Right lobe of liver (tissue), 6 donors: ENCODE results near the gene SPOPL. TPM values are rescaled to one million over a fixed set of nuclear protein-coding genes. Genes with fewer than 3 reads are reported as not detected.

ENCODE experiments used
- ATAC-seq, 4 donors: fragments of 200-7000 bp; cut with Tn5 transposase; one replicate each; pipeline ENCODE4 v1.9.1; 2020; ENCODE audit warnings: mild to moderate bottlenecking in 4 of 4, moderate library complexity in 4 of 4
- DNase-seq, 3 donors: peaks; one replicate each; pipeline ENCODE4 v3.0.0-alpha.2; 2020
- H3K27ac ChIP-seq, 3 donors: fragments of 200-600 bp; one replicate each; pipeline ENCODE4 v1.8.0; 2022
- H3K27me3 ChIP-seq, 2 donors: fragments of 200-600 bp; one replicate each; pipeline ENCODE4 v1.8.0; 2022
- H3K36me3 ChIP-seq, 4 donors: fragments of 200-600 bp; sonication (generic) in 1 of 4; one replicate each; pipeline versions ENCODE4 v1.5.1 to v1.8.0; 2017 to 2022; ENCODE audit warnings: control low read depth in 1 of 4
- H3K4me1 ChIP-seq, 4 donors: fragments of 200-600 bp; sonication (generic) in 1 of 4; one replicate each; pipeline versions ENCODE4 v1.5.1 to v1.8.0; 2017 to 2022; ENCODE audit warnings: control low read depth in 1 of 4
- H3K4me3 ChIP-seq, 3 donors: fragments of 200-600 bp; one replicate each; pipeline ENCODE4 v1.8.0; 2022
- H3K9me3 ChIP-seq, 4 donors: fragments of 200-600 bp; sonication (generic) in 1 of 4; one replicate each; pipeline versions ENCODE4 v1.5.1 to v1.8.0; 2017 to 2022; ENCODE audit warnings: control low read depth in 1 of 4
- CTCF ChIP-seq, 4 donors: fragments of 200-600 bp in 3 of 4; fragments of 450-650 bp in 1 of 4; IDR thresholded peaks; one replicate each; pipeline versions ENCODE4 v1.5.1 to v1.8.0; 2016 to 2022; ENCODE audit warnings: antibody characterized with exemption in 4 of 4, mild to moderate bottlenecking in 2 of 4
- POLR2A ChIP-seq: fragments of 450-650 bp; IDR thresholded peaks from one replicate; pipeline ENCODE4 v1.6.1; 2017; ENCODE audit warnings: antibody characterized with exemption, mild to moderate bottlenecking
- WGBS: methylation state at CpG from one replicate; pipeline ENCODE4 v1.1.6; 2018; ENCODE audit warnings: low coverage, low lambda C conversion rate; ENCODE audit not compliant: insufficient coverage; ENCODE audit errors: missing lambda C conversion rate; 5-methylcytosine and 5-hydroxymethylcytosine counted together
- intact Hi-C, 2 donors: fragments of 100-400 bp; cut with DNase I; formaldehyde crosslinking; loops; one replicate each; pipeline versions ENCODE4 v1.11.2 to v1.14.1; 2022
- total RNA-seq, 6 experiments: library from RNA; depleted of rRNA in 2 of 6; stranded (reverse); fragments of >200 nt in 2 of 6; fragmentation: NEBNext Ultra II Directional in 3 of 6; extraction: Animal tissue kit (Norgen Biotek cat#: 25700) in 3 of 6; gene quantifications; one replicate each; pipeline versions ENCODE4 v1.1.0 to v1.2.4, GENCODE V29; 2016 to 2023
- donor health status: DM: no; HTN: yes; CAD: no.
- donor health status: DM: no; HTN: no; CAD: no.
- donor health status: DM: no; HTN: no; CAD: no.
- donor health status: DM: no; HTN: yes; CAD: no.
- donor health status: DM: no; HTN: yes; CAD: no.

Gene SPOPL
- total RNA-seq, 6 experiments from 2014 or later, result 10.6 to 14.8 (median 12.3) TPM

GRCh38 chr2:138500592-138501424 is 762 bp upstream of the SPOPL start:
- H3K4me3 ChIP-seq, result peak overlapping the region; percentile 87 to 95 (median 91)
- peak overlapping the region; percentile 82 to 90 (median 90) for H3K27ac ChIP-seq
- no peaks in the 10 kb centered on the region for H3K9me3 ChIP-seq
- peaks cover 0 to 24% (median 11%) of the 10 kb centered on the region in 4 donors for H3K4me1 ChIP-seq
- intact Hi-C loops, result no loop called here
- peak in 1 of 3 donors; percentile 38 for DNase-seq
- no peaks in the 10 kb centered on the region for H3K36me3 ChIP-seq
- H3K27me3 ChIP-seq, result no peaks in the 10 kb centered on the region
- 40% methylated on average over 15 of the region's 20 CpGs for WGBS
- ATAC-seq, result peak in 3 of 4 donors; percentile 24 to 41 (median 25)
- TF ChIP-seq CTCF (IDR thresholded peaks at IDR 0.05), result no peak
- no peak for TF ChIP-seq POLR2A

GRCh38 chr2:138502255-138503086 is 901 bp downstream of the SPOPL start:
- Histone ChIP-seq H3K27me3 (no peaks in the 10 kb centered on the region), H3K4me1 (peaks cover 0 to 40% (median 16%) of the 10 kb centered on the region in 4 donors), H3K27ac (peak overlapping the region; percentile 82 to 93 (median 90)), H3K9me3 (no peaks in the 10 kb centered on the region), H3K4me3 (peak overlapping the region; percentile 87 to 95 (median 91)), H3K36me3 (no peaks in the 10 kb centered on the region)
- DNase-seq (no peak), ATAC-seq (peak; percentile 6 to 33 (median 16))
- 1% methylated on average over 25 of the region's 26 CpGs for WGBS
- intact Hi-C loops, result no loop called here
- no peak for TF ChIP-seq CTCF (IDR thresholded peaks at IDR 0.05)
- no peak for TF ChIP-seq POLR2A

- 15% methylated on average over 2 of the region's 2 CpGs for WGBS
- intact Hi-C loops, result no loop called here
- ATAC-seq (no peak), DNase-seq (no peak)
- Histone ChIP-seq H3K4me1 (peaks cover 0 to 44% (median 16%) of the 10 kb centered on the region in 4 donors), H3K4me3 (peak overlapping the region; percentile 87 to 95 (median 91)), H3K27ac (peak overlapping the region; percentile 82 to 93 (median 90)), H3K27me3 (no peaks in the 10 kb centered on the region), H3K9me3 (no peaks in the 10 kb centered on the region), H3K36me3 (no peaks in the 10 kb centered on the region)
- TF ChIP-seq CTCF (IDR thresholded peaks at IDR 0.05) (no peak), POLR2A (no peak)
Measured at GRCh38 chr2:138503087-138503442, 1.5 kb downstream of the SPOPL start.

GRCh38 chr2:138503652-138504051 is 2.1 kb downstream of the SPOPL start:
- TF ChIP-seq CTCF (IDR thresholded peaks at IDR 0.05), result no peak
- no peak for TF ChIP-seq POLR2A
- Histone ChIP-seq H3K9me3 (no peaks in the 10 kb centered on the region), H3K27me3 (no peaks in the 10 kb centered on the region), H3K36me3 (no peaks in the 10 kb centered on the region), H3K27ac (peak overlapping the region in 1 of 3 donors; percentile 90), H3K4me3 (peak overlapping the region in 1 of 3 donors; percentile 91), H3K4me1 (peaks cover 0 to 44% (median 16%) of the 10 kb centered on the region in 4 donors)
- 1% methylated on average over 3 of the region's 3 CpGs for WGBS
- ATAC-seq (no peak), DNase-seq (no peak)
- intact Hi-C loops, result no loop called here
